ENCODE results near the gene FXR2.

GRCh38 chr17:7640783-7641182 lies 26.1 kb upstream of the FXR2 start:
- TF ChIP-seq CTCF (IDR thresholded peaks at IDR 0.05) (no peak), ZFX (IDR thresholded peaks at IDR 0.05; ENCODE audit: borderline replicate concordance) (no peak)

Data from 22Rv1 (cell line).